Skeletal muscle satellite cell (primary cell): Measurements from ENCODE around the gene PLPP4.
A peak's percentile ranks its signal among the peaks of the same experiment; 100 is the strongest.

Experiments used
- H3K27me3 ChIP-seq: 2 replicates; pipeline ENCODE4 v1.7.0; 2013; ENCODE audit warnings: low read length; ENCODE audit not compliant: control insufficient read depth, insufficient read depth
- H3K36me3 ChIP-seq: 2 replicates; pipeline ENCODE4 v1.7.0; 2013; ENCODE audit warnings: mild to moderate bottlenecking, control low read depth, low read length; ENCODE audit not compliant: insufficient read depth
- H3K4me1 ChIP-seq: 2 replicates; pipeline ENCODE4 v1.7.0; 2013; ENCODE audit warnings: low read length; ENCODE audit not compliant: control insufficient read depth, insufficient read depth
- H3K4me2 ChIP-seq: 2 replicates; pipeline ENCODE4 v1.7.0; 2013; ENCODE audit warnings: mild to moderate bottlenecking, low read length
- H3K4me3 ChIP-seq: 2 replicates; pipeline ENCODE4 v1.7.0; 2013; ENCODE audit warnings: low read length
- H3K9ac ChIP-seq: 2 replicates; pipeline ENCODE4 v1.7.0; 2013; ENCODE audit warnings: mild to moderate bottlenecking, low read depth, low read length, moderate library complexity
- H3K9me3 ChIP-seq: replicated peaks from 2 replicates; pipeline ENCODE4 v1.7.0; 2013; ENCODE audit warnings: mild to moderate bottlenecking, control low read depth, low read length

Gene PLPP4

DNA sequence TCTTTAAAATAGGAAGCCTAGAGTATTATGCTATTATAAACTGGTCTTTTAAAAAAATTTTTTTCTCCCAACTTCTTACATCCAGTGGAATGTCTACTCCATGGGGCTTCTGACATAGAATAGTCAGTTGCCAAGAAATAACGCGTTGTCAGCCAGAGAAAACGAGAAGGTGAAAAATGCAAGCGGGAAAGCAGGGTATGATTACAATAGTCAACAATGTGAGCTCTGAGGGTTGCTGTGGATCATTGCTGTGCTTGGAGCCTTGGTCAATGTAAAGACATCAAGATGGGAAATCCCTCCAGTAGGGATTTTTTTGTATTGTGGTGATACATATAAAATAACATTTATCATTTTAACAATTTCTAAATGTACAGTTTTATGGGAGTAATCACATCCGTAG, 27.6 kb upstream of the PLPP4 start:
- Histone ChIP-seq H3K36me3 (no peaks in the 10 kb centered on the region), H3K27me3 (peaks cover 18% of the 10 kb centered on the region), H3K4me2 (no peak overlapping the region), H3K4me3 (no peak overlapping the region), H3K9me3 (no peaks in the 10 kb centered on the region), H3K9ac (no peak overlapping the region), H3K4me1 (no peaks in the 10 kb centered on the region)

DNA sequence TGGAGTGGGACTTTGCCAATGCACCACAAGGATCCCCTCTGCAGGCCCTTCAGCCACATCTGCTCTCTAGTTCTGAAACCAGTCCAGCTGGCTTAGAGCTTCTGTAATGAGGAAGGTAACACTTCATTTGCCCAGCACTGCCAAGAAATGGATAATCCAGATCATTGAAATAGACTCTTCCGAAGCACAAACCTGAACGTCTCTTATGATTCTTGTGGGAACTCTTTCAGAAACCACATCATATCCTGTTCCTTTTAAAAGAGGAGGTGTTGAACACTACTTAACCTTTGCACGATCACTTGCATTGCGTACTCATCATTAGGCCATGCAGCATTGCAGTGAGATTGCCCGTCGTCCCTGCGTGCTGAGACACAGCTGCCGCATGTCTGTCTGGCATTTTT, 25.8 kb upstream of the PLPP4 start:
- Histone ChIP-seq H3K4me2 (no peak overlapping the region), H3K36me3 (no peaks in the 10 kb centered on the region), H3K27me3 (peaks cover 18% of the 10 kb centered on the region), H3K4me3 (no peak overlapping the region), H3K4me1 (no peaks in the 10 kb centered on the region), H3K9me3 (no peaks in the 10 kb centered on the region), H3K9ac (no peak overlapping the region)

DNA sequence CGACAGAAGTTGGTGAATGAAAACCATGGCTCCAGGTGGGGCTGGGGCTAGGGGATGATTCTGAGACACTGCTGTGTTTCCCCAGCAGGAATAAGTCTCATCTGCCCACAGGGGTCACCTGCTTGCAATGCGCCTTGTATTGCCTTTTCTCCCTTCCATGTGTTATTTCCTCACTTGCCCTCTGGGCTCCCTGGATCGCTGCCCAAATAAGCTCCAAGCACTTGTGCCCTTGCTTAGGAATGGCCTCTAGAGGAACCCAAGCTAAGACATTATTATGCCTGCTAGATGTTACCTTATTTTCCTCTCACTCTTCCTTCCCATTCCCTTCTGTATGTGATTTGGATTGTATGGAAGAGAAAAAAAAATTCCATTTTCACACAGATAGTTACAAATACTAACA, 24.8 kb upstream of the PLPP4 start:
- Histone ChIP-seq H3K27me3 (peaks cover 18% of the 10 kb centered on the region), H3K4me3 (no peak overlapping the region), H3K4me2 (no peak overlapping the region), H3K36me3 (no peaks in the 10 kb centered on the region), H3K9ac (no peak overlapping the region), H3K4me1 (no peaks in the 10 kb centered on the region), H3K9me3 (no peaks in the 10 kb centered on the region)

DNA sequence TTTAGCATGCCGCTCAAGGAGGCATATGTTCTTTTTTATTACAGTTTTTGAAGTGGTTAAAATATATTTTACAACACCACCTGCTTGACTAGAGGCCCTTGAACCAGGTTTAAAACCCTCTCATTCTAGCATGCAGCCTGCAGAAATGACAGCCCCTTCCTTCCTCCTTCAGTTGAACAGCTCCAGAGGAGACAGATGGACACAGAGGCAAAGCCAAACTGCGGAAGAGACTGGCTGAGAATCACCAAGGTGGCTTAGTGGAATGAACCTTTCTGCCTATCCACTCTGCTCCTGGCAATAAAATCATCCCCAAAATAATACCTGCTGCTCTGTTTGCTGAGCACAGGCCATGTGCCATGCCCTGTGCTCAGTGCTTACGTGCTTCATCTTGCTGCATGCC, 23.9 kb upstream of the PLPP4 start:
- H3K27me3 ChIP-seq = peaks cover 18% of the 10 kb centered on the region
- no peak overlapping the region for H3K4me3 ChIP-seq
- no peak overlapping the region for H3K9ac ChIP-seq
- no peak overlapping the region for H3K4me2 ChIP-seq
- no peaks in the 10 kb centered on the region for H3K9me3 ChIP-seq
- no peaks in the 10 kb centered on the region for H3K4me1 ChIP-seq
- no peaks in the 10 kb centered on the region for H3K36me3 ChIP-seq

- Histone ChIP-seq H3K36me3 (no peaks in the 10 kb centered on the region), H3K9ac (no peak overlapping the region), H3K4me3 (no peak overlapping the region), H3K27me3 (peaks cover 11% of the 10 kb centered on the region), H3K4me1 (no peaks in the 10 kb centered on the region), H3K9me3 (no peaks in the 10 kb centered on the region), H3K4me2 (no peak overlapping the region)
These were observed 20.5 kb upstream of the PLPP4 start for GRCh38 chr10:120436439-120437112.

GRCh38 chr10:120437541-120437940, 19.5 kb upstream of the PLPP4 start:
- H3K4me1 ChIP-seq = no peaks in the 10 kb centered on the region
- H3K9ac ChIP-seq = no peak overlapping the region
- no peaks in the 10 kb centered on the region for H3K9me3 ChIP-seq
- no peaks in the 10 kb centered on the region for H3K36me3 ChIP-seq
- no peak overlapping the region for H3K4me2 ChIP-seq
- no peak overlapping the region for H3K4me3 ChIP-seq
- peaks cover 2% of the 10 kb centered on the region for H3K27me3 ChIP-seq

- Histone ChIP-seq H3K36me3 (no peaks in the 10 kb centered on the region), H3K4me1 (peaks cover 6% of the 10 kb centered on the region), H3K4me3 (no peak overlapping the region)
These were observed 5.1 kb upstream of the PLPP4 start for GRCh38 chr10:120451968-120452367.

DNA sequence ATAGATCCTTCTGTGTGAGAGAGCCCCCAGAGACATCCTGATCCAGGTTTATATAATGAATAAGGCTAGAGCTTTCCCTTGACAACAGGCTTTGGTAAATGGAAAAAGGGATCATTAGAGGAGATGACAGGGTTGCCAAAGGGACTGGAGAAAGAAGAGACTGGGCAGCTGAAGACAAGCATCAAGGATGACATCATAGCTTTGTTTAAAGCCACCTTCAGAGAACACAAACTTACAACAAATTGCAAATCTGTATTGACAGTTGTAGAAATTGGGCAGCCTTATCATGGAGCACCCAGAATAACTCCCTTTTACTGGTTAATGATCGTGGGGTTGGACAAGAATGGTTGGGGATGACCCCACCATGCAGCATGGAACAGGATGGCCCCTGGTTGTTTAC, 3.7 kb upstream of the PLPP4 start:
- H3K9ac ChIP-seq = no peak overlapping the region
- H3K9me3 ChIP-seq = no peaks in the 10 kb centered on the region
- H3K4me3 ChIP-seq = no peak overlapping the region
- no peak overlapping the region for H3K4me2 ChIP-seq
- peaks cover 49% of the 10 kb centered on the region for H3K27me3 ChIP-seq
- no peaks in the 10 kb centered on the region for H3K36me3 ChIP-seq
- peaks cover 12% of the 10 kb centered on the region for H3K4me1 ChIP-seq

More at GRCh38 chr10:120451968-120452367, 5.1 kb upstream of the PLPP4 start:
- peaks cover 37% of the 10 kb centered on the region for H3K27me3 ChIP-seq
- no peak overlapping the region for H3K9ac ChIP-seq
- H3K4me2 ChIP-seq = no peak overlapping the region
- no peaks in the 10 kb centered on the region for H3K9me3 ChIP-seq

DNA sequence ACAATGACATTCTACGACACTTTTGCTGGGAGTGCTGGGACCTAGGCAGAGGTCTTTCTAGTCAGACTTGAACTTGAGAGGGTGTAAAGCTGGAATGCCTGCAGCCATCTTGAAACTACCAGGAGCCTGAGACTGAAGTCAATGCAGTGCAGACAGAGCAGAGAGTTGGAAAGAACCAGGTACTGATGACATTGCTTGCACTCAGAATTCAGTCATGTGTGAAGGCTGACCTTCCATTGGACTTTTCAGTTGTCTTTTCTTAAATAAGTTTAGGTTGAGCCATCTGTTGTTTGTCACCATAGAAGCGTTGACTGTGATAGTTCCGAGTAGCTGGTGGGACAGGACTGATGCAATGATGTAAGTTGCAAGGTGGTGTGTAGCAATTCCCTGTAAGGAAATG, 3.1 kb upstream of the PLPP4 start:
- Histone ChIP-seq H3K4me3 (no peak overlapping the region), H3K27me3 (peaks cover 50% of the 10 kb centered on the region), H3K4me1 (peaks cover 12% of the 10 kb centered on the region), H3K4me2 (no peak overlapping the region), H3K36me3 (no peaks in the 10 kb centered on the region), H3K9me3 (no peaks in the 10 kb centered on the region), H3K9ac (no peak overlapping the region)

DNA sequence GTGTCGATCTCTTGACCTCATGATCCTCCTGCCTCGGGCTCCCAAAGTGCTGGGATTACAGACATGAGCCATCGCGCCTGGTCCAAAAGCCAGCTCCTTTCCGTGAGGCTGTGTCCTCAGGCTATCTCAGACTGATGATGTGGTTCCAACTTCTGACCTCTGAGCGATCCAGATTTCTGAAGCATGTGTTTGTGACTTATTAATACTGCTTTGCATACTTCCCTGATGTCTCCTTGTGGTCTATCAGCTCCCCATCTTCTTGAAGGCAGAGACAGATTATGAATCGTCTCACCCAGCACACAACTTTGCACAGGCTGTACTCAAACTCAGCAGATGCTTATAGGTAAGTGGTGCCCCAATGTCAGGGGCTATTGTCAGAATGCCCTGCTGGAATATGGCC, 2.0 kb upstream of the PLPP4 start:
- Histone ChIP-seq H3K27me3 (peaks cover 50% of the 10 kb centered on the region), H3K9me3 (no peaks in the 10 kb centered on the region), H3K4me2 (no peak overlapping the region), H3K9ac (no peak overlapping the region), H3K36me3 (no peaks in the 10 kb centered on the region), H3K4me1 (peaks cover 13% of the 10 kb centered on the region), H3K4me3 (no peak overlapping the region)

GRCh38 chr10:120455606-120456005, 1.4 kb upstream of the PLPP4 start:
- H3K4me2 ChIP-seq = no peak overlapping the region
- H3K4me3 ChIP-seq = no peak overlapping the region
- H3K4me1 ChIP-seq = peaks cover 19% of the 10 kb centered on the region
- H3K9ac ChIP-seq = no peak overlapping the region
- no peaks in the 10 kb centered on the region for H3K36me3 ChIP-seq
- H3K9me3 ChIP-seq = no peaks in the 10 kb centered on the region
- peaks cover 50% of the 10 kb centered on the region for H3K27me3 ChIP-seq

DNA sequence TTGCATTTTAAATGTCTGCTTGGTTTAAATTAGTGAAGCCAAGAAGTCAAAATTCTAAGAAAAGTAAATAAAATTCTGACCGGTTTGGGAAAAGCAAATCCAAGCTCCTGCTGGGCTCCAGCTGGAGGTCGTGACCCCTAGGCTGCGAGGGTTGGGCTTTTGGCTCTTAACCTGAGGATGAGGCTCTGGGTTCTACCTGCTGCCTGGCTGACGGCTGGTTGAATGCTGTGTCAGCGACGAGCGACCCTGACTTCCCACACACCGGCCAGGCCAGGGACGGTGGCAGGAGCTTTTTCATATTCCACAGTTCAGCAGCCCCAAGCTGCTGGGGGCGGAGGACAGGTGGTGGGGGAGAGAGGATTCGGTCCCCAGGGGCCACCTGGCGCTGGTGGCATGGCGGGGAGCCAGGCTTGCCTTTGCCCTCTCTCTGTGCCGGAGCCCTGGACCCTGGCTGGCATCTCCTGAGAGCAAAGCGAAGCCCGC, 843 bp upstream of the PLPP4 start:
- no peaks in the 10 kb centered on the region for H3K9me3 ChIP-seq
- H3K4me2 ChIP-seq = peak overlapping the region; percentile 93
- peak overlapping the region; percentile 74 for H3K4me3 ChIP-seq
- H3K36me3 ChIP-seq = no peaks in the 10 kb centered on the region
- H3K9ac ChIP-seq = peak overlapping the region; percentile 59
- peaks cover 25% of the 10 kb centered on the region for H3K4me1 ChIP-seq
- peaks cover 50% of the 10 kb centered on the region for H3K27me3 ChIP-seq
